Mucosa of rectum (tissue), 2 donors: ENCODE results near the gene ZNF407.

Experiments used
- H3K27ac ChIP-seq, 2 donors: one replicate each; pipeline ENCODE4 v1.7.0; 2013; ENCODE audit warnings: inconsistent platforms in 2 of 2, low read depth in 2 of 2, low read length in 2 of 2
- H3K27me3 ChIP-seq, 2 donors: one replicate each; pipeline ENCODE4 v1.7.0; 2013; ENCODE audit warnings: low read length in 2 of 2; ENCODE audit not compliant: control insufficient read depth in 2 of 2, insufficient read depth in 2 of 2
- H3K36me3 ChIP-seq, 2 donors: one replicate each; pipeline ENCODE4 v1.7.0; 2013; ENCODE audit warnings: low read length in 2 of 2; ENCODE audit not compliant: control insufficient read depth in 2 of 2, insufficient read depth in 2 of 2
- H3K4me1 ChIP-seq, 2 donors: one replicate each; pipeline ENCODE4 v1.7.0; 2013; ENCODE audit warnings: low read length in 2 of 2, mild to moderate bottlenecking in 1 of 2; ENCODE audit not compliant: control insufficient read depth in 2 of 2, insufficient read depth in 2 of 2
- H3K4me3 ChIP-seq, 2 donors: one replicate each; pipeline ENCODE4 v1.7.0; 2013; ENCODE audit warnings: low read length in 2 of 2
- H3K9ac ChIP-seq, 2 donors: one replicate each; pipeline ENCODE4 v1.7.0; 2013; ENCODE audit warnings: low read length in 2 of 2, low read depth in 1 of 2, mild to moderate bottlenecking in 1 of 2
- H3K9me3 ChIP-seq, 2 donors: one replicate each; pipeline ENCODE4 v1.7.0; 2013; ENCODE audit warnings: low read length in 2 of 2; ENCODE audit not compliant: control insufficient read depth in 2 of 2
- donor health status: healthy.
- donor health status: Normal muscosa, but diverticular disease.

ZNF407 gene

DNA sequence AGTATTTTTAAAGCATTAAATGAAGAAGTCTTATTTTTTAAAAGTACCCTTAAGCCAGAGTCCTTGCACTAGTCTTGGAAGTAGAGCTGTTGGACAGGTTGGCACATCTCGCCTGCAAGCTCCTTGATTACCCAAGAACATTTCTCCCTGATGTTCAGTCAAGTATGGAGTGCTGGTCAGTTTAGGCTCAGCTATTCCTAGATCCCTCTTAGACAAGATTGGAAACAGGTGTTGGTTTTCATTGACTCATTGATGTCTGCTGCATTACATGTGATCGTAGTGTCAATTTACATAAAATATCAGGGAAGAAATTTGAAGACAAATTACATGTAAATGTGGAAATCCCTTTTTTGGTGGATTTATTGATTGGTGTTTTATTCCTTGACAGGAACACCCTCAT, 170.4 kb downstream of the ZNF407 start:
- Histone ChIP-seq H3K36me3 (no peaks in the 10 kb centered on the region), H3K27me3 (no peaks in the 10 kb centered on the region), H3K27ac (no peak overlapping the region)

GRCh38 chr18:74773171-74773624, 175.5 kb downstream of the ZNF407 start:
- H3K4me1 ChIP-seq: no peaks in the 10 kb centered on the region
- no peaks in the 10 kb centered on the region for H3K9me3 ChIP-seq
- H3K9ac ChIP-seq: no peak overlapping the region
- H3K27ac ChIP-seq: no peak overlapping the region
- H3K27me3 ChIP-seq: no peaks in the 10 kb centered on the region
- H3K36me3 ChIP-seq: no peaks in the 10 kb centered on the region
- no peak overlapping the region for H3K4me3 ChIP-seq

More for the DNA sequence above, 170.4 kb downstream of the ZNF407 start:
- Histone ChIP-seq H3K9me3 (no peaks in the 10 kb centered on the region), H3K4me1 (no peaks in the 10 kb centered on the region), H3K9ac (no peak overlapping the region), H3K4me3 (no peak overlapping the region)

GRCh38 chr18:74774486-74774885, 176.8 kb downstream of the ZNF407 start:
- Histone ChIP-seq H3K27me3 (no peaks in the 10 kb centered on the region), H3K9me3 (no peaks in the 10 kb centered on the region), H3K36me3 (no peaks in the 10 kb centered on the region), H3K4me1 (no peaks in the 10 kb centered on the region), H3K9ac (no peak overlapping the region), H3K27ac (no peak overlapping the region), H3K4me3 (no peak overlapping the region)

DNA sequence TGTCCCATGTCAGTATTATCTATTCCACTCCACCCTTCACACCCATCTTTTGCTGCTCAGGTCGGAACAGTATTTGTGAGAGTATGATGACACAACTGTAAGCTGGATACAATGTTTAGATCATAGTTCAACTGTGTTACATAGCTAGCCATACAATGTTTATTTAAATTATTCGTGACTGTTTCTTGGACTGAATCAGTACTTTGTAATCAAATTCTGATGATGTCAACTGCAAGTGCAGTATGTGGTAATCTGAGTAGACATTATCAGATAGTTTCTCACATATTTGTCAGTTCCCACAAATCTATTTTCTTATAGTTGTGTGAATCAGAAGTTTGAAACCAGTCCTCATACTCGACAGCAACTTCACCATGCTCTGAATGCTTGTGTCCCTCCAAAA, 177.6 kb downstream of the ZNF407 start:
- H3K27me3 ChIP-seq: no peaks in the 10 kb centered on the region
- no peaks in the 10 kb centered on the region for H3K36me3 ChIP-seq
- no peak overlapping the region for H3K4me3 ChIP-seq
- H3K4me1 ChIP-seq: no peaks in the 10 kb centered on the region
- no peaks in the 10 kb centered on the region for H3K9me3 ChIP-seq
- no peak overlapping the region for H3K27ac ChIP-seq
- no peak overlapping the region for H3K9ac ChIP-seq

- no peaks in the 10 kb centered on the region for H3K36me3 ChIP-seq
- H3K27ac ChIP-seq: no peak overlapping the region
- no peaks in the 10 kb centered on the region for H3K4me1 ChIP-seq
- no peak overlapping the region for H3K4me3 ChIP-seq
- no peak overlapping the region for H3K9ac ChIP-seq
- H3K27me3 ChIP-seq: no peaks in the 10 kb centered on the region
- no peaks in the 10 kb centered on the region for H3K9me3 ChIP-seq
Observed at GRCh38 chr18:74778191-74778847, 180.6 kb downstream of the ZNF407 start.

- Histone ChIP-seq H3K27me3 (no peaks in the 10 kb centered on the region), H3K4me1 (no peaks in the 10 kb centered on the region), H3K4me3 (no peak overlapping the region), H3K27ac (no peak overlapping the region), H3K9ac (no peak overlapping the region), H3K36me3 (no peaks in the 10 kb centered on the region), H3K9me3 (no peaks in the 10 kb centered on the region)
Observed at GRCh38 chr18:74784752-74785151, 187.1 kb downstream of the ZNF407 start.

GRCh38 chr18:74785632-74786031, 188.0 kb downstream of the ZNF407 start:
- Histone ChIP-seq H3K9ac (no peak overlapping the region), H3K4me3 (no peak overlapping the region), H3K36me3 (no peaks in the 10 kb centered on the region), H3K27ac (no peak overlapping the region), H3K9me3 (no peaks in the 10 kb centered on the region), H3K27me3 (no peaks in the 10 kb centered on the region), H3K4me1 (no peaks in the 10 kb centered on the region)

- Histone ChIP-seq H3K4me3 (no peak overlapping the region), H3K9me3 (no peaks in the 10 kb centered on the region), H3K36me3 (no peaks in the 10 kb centered on the region), H3K27ac (no peak overlapping the region), H3K27me3 (no peaks in the 10 kb centered on the region), H3K4me1 (no peaks in the 10 kb centered on the region), H3K9ac (no peak overlapping the region)
Observed at GRCh38 chr18:74788657-74789056, 191.0 kb downstream of the ZNF407 start.

GRCh38 chr18:74789078-74789477, 191.4 kb downstream of the ZNF407 start:
- no peak overlapping the region for H3K4me3 ChIP-seq
- H3K4me1 ChIP-seq: no peaks in the 10 kb centered on the region
- H3K9ac ChIP-seq: no peak overlapping the region
- no peaks in the 10 kb centered on the region for H3K27me3 ChIP-seq
- H3K9me3 ChIP-seq: no peaks in the 10 kb centered on the region
- no peaks in the 10 kb centered on the region for H3K36me3 ChIP-seq
- no peak overlapping the region for H3K27ac ChIP-seq

DNA sequence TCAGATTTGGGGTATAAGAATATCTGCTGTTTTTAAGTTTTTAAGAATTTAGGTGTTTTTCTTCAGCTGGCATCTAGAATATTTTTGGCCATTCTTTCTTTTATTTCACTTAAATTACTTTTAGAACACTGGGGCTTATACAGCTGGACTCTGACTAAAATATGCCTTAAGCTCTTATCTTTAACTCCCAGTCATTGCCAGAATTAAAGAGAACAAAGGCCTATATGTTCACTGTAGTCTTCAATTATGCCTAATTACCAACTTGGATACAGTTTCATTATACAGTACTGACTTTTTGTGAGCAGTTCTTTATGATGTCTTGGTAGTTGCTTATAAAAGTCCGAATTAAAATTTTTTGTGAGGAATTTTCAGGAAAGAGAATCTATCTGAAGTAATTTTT, 192.8 kb downstream of the ZNF407 start:
- no peaks in the 10 kb centered on the region for H3K27me3 ChIP-seq
- H3K4me3 ChIP-seq: no peak overlapping the region
- H3K27ac ChIP-seq: no peak overlapping the region
- H3K9me3 ChIP-seq: no peaks in the 10 kb centered on the region
- no peaks in the 10 kb centered on the region for H3K36me3 ChIP-seq
- no peaks in the 10 kb centered on the region for H3K4me1 ChIP-seq
- no peak overlapping the region for H3K9ac ChIP-seq
